LHCN-M2 (cell line): ENCODE data around the gene MAGED2. TPM values are rescaled to one million over a fixed set of nuclear protein-coding genes. Genes with fewer than 3 reads are reported as not detected.
A peak's percentile ranks its signal among the peaks of the same experiment; 100 is the strongest.

Source experiments
- DNase-seq: peaks from one replicate; pipeline ENCODE4 v3.0.0-alpha.2; 2012; ENCODE audit warnings: low read depth
- polyA plus RNA-seq: library from polyadenylated mRNA; unstranded; fragments of >200 nt; gene quantifications from one replicate; pipeline ENCODE4 v1.2.1, GENCODE V29; 2012; ENCODE audit warnings: missing spikeins
- total RNA-seq: library from RNA; depleted of rRNA; stranded (reverse); fragments of >200 nt; gene quantifications from 2 replicates; pipeline ENCODE4 v1.2.3, GENCODE V29; 2014; rRNA removed

Gene MAGED2
- total RNA-seq, result 171 and 194 TPM in 2 replicates
- 329 TPM for polyA plus RNA-seq

GRCh38 chrX:54807524-54808108 is at the start of gene MAGED2:
MAGED2 (plus strand) TSS chrX:54807745; CDS start chrX:54809332, 1,587 bp downstream.
- no peak for DNase-seq

GRCh38 chrX:54758114-54759055 is 49.2 kb upstream of the MAGED2 start:
- no peak for DNase-seq

GRCh38 chrX:54774391-54775094 is 33.0 kb upstream of the MAGED2 start:
- DNase-seq, result peak; percentile 26

GRCh38 chrX:54776061-54776460 is 31.5 kb upstream of the MAGED2 start:
- DNase-seq, result no peak

GRCh38 chrX:54776987-54777672 is 30.4 kb upstream of the MAGED2 start:
- no peak for DNase-seq

- DNase-seq, result peak; percentile 14
These were observed 21.6 kb upstream of the MAGED2 start for GRCh38 chrX:54785901-54786300.

GRCh38 chrX:54786967-54787366 is 20.6 kb upstream of the MAGED2 start:
- no peak for DNase-seq

- DNase-seq, result no peak
These were observed 19.1 kb upstream of the MAGED2 start for GRCh38 chrX:54788446-54788845.

- DNase-seq, result peak; percentile 69
These were observed 18.1 kb upstream of the MAGED2 start for GRCh38 chrX:54789405-54789804.

GRCh38 chrX:54794028-54794427 is 13.5 kb upstream of the MAGED2 start:
- DNase-seq, result no peak

- DNase-seq, result no peak
These were observed 12.8 kb upstream of the MAGED2 start for GRCh38 chrX:54794795-54795194.

- no peak for DNase-seq
These were observed 9.4 kb upstream of the MAGED2 start, which contains the start of gene ITIH6 for GRCh38 chrX:54798137-54798536. ITIH6 (minus strand) TSS chrX:54798255; CDS start chrX:54798210, 45 bp downstream.

- DNase-seq, result no peak
These were observed 8.5 kb upstream of the MAGED2 start for GRCh38 chrX:54799046-54799445.

GRCh38 chrX:54808109-54808604 is 612 bp downstream of the MAGED2 start:
- DNase-seq, result no peak

GRCh38 chrX:54808605-54809483 is 1.3 kb downstream of the MAGED2 start:
- peak; percentile 93 for DNase-seq

- DNase-seq, result no peak
These were observed 3.0 kb downstream of the MAGED2 start for GRCh38 chrX:54810532-54810931.

GRCh38 chrX:54811301-54811885 is 3.8 kb downstream of the MAGED2 start:
- no peak for DNase-seq

GRCh38 chrX:54812306-54812705 is 4.8 kb downstream of the MAGED2 start:
- DNase-seq, result no peak

- no peak for DNase-seq
These were observed 9.8 kb downstream of the MAGED2 start for GRCh38 chrX:54817220-54817820.
